Retinal pigment epithelial cell (primary cell): ENCODE measurements around the gene PRDM16.

Experiments used
- DNase-seq: peaks from one replicate; pipeline ENCODE4 v3.0.0-alpha.2; 2010; ENCODE audit warnings: low read depth
- H3K4me3 ChIP-seq: 2 replicates; pipeline ENCODE4 v1.5.1; 2011; ENCODE audit warnings: mild to moderate bottlenecking, low read length, control low read depth, moderate library complexity
- TF ChIP-seq, protein P1 (sequence below): conservative IDR thresholded peaks from 2 replicates; pipeline ENCODE4 v1.5.1; 2011; ENCODE audit warnings: low read depth, low read length, control low read depth, inconsistent platforms

Gene PRDM16

DNA sequence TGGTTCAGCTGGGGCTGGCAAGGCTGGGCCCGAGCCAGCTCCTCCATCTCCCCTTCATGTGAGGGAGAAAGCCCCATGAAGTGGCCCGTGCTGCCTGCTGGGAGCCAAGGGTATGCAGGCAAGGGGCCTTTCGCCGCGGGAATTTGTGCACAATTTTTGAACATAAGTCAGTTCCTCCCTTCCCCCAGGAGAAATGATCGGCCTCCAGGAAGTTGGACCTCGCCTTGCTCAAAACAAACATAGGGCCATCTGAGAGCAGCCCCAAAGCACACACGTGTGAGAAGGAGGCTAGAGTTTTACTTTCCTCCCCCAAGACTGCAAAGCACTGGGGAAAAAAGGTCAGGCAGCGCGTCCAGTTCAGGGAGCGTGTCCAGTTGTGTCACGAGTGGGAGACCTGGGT lies 64.7 kb downstream of the PRDM16 start:
- TF ChIP-seq, protein P1, sequence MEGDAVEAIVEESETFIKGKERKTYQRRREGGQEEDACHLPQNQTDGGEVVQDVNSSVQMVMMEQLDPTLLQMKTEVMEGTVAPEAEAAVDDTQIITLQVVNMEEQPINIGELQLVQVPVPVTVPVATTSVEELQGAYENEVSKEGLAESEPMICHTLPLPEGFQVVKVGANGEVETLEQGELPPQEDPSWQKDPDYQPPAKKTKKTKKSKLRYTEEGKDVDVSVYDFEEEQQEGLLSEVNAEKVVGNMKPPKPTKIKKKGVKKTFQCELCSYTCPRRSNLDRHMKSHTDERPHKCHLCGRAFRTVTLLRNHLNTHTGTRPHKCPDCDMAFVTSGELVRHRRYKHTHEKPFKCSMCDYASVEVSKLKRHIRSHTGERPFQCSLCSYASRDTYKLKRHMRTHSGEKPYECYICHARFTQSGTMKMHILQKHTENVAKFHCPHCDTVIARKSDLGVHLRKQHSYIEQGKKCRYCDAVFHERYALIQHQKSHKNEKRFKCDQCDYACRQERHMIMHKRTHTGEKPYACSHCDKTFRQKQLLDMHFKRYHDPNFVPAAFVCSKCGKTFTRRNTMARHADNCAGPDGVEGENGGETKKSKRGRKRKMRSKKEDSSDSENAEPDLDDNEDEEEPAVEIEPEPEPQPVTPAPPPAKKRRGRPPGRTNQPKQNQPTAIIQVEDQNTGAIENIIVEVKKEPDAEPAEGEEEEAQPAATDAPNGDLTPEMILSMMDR = no peak
- no peak for DNase-seq
- no peak overlapping the region for H3K4me3 ChIP-seq

DNA sequence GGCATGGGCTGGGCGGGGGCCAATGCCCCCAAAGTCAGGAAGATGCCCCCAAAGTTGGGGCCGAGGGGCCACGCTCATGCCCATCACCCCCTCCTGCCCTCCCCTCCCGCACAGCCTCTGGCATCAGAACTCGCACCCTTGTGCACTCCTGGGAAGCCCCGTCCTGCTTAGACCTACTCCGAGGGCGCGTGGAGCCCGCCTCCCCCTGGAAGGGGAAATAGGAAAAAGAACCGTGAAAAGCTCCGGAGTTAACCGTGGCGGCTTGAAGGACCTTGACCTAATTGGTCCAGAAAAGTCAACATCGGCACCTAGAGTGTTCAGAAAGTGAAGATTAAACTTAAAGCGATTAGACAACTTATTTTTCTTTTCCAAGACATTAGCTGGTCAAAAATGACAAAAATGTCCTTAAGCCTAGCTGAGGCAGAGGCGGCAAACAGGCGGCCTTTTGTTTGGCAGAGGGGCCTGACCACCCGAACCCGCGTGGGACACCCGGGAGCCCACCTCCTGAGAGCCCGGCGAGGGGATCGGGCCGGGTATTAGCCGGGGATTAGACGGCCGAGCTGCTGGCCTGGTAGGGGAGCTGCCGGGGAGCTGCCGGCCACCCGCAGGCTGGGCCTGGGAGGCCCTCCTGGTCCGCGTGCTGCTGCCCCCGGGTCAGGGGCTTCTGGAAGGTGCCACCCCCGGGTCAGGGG lies 65.5 kb downstream of the PRDM16 start:
- peak; percentile 97 for DNase-seq
- TF ChIP-seq, protein P1 = no peak
- H3K4me3 ChIP-seq = no peak overlapping the region

DNA sequence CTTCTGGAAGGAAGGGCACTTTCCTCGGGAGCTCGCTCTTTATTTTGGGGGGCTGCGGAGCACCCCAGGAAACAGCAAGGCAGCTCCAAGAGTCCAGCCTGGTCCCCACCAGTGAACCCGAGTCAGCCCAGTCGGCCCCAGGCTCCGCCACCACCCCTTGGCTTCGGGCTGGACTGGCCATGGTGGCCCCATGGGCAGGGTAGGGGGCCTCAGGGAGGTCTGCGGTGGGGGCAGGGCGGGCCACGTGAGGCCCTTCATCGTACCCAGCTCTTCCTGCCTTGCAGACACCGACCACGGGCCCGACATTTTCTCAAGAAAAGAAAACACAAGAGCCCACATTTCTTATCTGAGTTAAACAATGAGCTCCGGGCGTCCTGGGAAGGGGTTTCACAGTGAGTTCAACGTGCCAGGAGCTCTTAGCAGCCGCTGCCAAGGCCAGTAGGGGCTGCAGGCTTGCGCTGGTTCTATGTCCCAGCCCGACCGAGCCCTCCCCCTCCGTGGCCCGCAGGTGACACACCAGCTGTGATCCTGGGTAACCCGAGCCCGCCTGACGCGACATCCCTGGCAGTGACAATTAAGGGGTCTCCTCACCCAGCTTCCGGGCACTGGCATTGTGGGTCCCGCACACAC lies 66.2 kb downstream of the PRDM16 start:
- TF ChIP-seq, protein P1 = no peak
- no peak for DNase-seq
- no peak overlapping the region for H3K4me3 ChIP-seq

DNA sequence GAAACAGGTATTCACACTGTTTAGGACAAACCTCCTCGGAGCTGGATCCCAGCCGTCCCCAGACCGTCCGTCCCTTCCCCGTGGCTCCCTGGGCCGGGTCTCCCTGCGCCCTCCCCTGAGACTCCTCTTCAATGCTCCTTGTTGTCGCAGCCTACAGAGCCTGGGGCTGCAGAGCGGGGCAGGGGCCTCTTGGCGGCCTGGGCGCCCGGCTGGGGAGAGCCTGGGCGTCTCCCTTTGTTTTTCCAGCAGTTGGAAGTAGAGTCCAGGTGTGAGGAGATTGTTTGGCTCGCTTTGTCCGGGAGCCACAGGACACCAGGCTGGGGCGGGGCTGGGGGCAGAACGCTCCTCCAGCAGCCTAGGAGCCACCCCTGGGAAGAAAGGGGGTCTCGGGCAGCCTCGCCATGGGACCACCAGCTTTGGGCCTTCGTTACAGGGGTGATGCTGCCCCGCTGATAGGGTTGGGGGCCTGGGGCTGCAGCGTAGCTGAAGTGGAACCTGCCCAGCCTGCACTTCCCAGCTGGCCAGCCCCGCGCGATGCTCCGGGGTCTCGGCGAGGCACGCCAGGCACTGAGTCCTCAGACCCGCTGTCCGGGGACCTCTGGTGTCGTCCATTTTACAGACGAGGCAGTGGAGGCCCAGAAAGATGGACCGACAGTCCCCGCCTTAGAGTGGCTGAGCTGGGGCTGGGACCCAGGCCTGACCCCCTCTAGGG lies 66.9 kb downstream of the PRDM16 start:
- DNase-seq = no peak
- TF ChIP-seq, protein P1 = no peak
- no peak overlapping the region for H3K4me3 ChIP-seq

DNA sequence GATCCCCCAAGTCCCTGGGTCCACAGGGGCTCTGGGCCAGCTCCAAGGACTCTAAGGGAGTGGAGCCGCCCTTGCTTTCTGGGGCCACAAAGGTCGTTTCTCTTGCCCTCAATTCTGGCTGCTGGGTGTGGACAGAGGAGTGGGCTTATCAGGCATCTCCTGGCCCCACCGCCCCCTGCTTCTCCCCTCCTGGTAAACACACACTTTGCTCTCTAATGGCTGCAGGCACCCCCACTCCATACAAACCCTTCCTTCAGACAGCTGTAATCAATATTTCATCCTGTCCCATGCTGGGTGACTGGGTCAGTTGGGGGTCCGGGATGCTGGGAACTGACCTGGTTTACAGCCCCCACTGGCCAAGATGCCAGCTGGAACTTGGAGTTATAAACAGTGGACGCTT lies 67.5 kb downstream of the PRDM16 start:
- TF ChIP-seq, protein P1 = no peak
- H3K4me3 ChIP-seq = no peak overlapping the region
- DNase-seq = no peak

DNA sequence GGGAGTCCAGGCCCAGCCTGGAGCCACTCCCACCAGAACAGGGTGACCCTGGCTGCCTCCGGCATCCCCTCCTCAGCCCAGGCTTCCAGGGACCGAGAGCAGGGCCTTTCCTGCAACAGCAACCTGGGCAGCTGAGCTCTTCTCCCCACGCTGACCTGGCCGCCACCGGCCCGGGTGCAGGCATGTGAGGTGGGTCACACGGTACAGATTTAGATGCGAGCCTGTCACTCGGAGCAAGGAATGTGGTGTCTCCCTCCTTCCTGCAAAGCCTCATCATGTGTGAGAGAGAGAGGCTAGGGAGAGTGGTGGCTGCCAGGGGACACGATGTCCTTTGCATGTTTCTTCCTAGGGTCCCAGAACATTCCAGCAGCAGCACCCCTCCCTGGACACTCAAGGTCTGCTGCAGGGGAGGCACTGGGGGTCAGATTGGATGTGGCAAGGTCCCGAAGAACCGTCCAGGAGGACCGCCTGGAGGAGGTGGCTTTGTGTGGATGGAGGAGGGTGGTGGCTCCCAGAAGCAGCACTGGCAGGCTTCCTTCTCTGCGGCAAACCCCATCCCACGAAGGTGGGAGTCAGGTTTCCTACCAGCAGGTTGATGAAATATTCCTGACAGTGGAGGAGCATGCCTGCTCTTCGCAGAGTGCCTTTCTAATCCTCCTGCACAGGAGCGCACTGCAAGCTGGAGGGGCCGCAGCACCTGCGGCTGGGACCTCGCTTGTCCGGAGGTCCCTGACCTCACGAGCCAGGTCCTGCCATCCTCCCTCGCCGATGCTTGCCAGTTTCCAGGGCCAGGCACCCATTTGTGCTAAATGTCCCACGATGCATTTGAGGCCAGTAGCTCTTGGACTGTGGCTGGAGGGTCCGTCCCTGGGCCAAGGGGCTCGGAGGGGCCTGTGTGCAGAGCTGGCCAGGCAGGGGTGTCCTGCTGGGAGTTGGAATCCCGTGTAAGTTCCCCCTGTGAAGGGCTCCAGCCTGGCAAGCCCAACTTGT lies 68.4 kb downstream of the PRDM16 start:
- TF ChIP-seq, protein P1 = no peak
- H3K4me3 ChIP-seq = no peak overlapping the region
- DNase-seq = no peak
